Type B pancreatic cell (in vitro differentiated cells): ENCODE measurements around the gene KLRF2. TPM values are rescaled to one million over a fixed set of nuclear protein-coding genes. Genes with fewer than 3 reads are reported as not detected.
"Not testable (repeated sequence)": the region's sequence is repeated elsewhere in the genome, so short reads cannot be mapped to it uniquely, and the experiment has no call there.

Experiments used
- DNase-seq: peaks from one replicate; pipeline ENCODE4 v3.0.0; 2021; ENCODE audit warnings: mixed read lengths; ENCODE audit not compliant: unreplicated experiment; ENCODE audit errors: extremely low spot score
- H3K27ac Mint-ChIP-seq: 2 replicates; pipeline ENCODE4 v1.8.0; 2021; ENCODE audit warnings: mild to moderate bottlenecking, mixed read lengths
- H3K27me3 Mint-ChIP-seq: 2 replicates; pipeline ENCODE4 v1.8.0; 2021; ENCODE audit warnings: mixed read lengths
- H3K36me3 Mint-ChIP-seq: 2 replicates; pipeline ENCODE4 v1.8.0; 2021; ENCODE audit warnings: mixed read lengths
- H3K4me1 Mint-ChIP-seq: one replicate; pipeline ENCODE4 v1.8.0; 2021; ENCODE audit warnings: mixed read lengths; ENCODE audit not compliant: unreplicated experiment
- H3K4me3 Mint-ChIP-seq: 2 replicates; pipeline ENCODE4 v1.8.0; 2021; ENCODE audit warnings: mild to moderate bottlenecking, mixed read lengths
- H3K9me3 Mint-ChIP-seq: 2 replicates; pipeline ENCODE4 v1.8.0; 2021; ENCODE audit warnings: mixed read lengths
- CTCF ChIP-seq: fragments of 200-600 bp; sonication (generic); conservative IDR thresholded peaks from 2 replicates; pipeline ENCODE4 v1.5.0; 2021; ENCODE audit warnings: antibody characterized with exemption, mild to moderate bottlenecking
- total RNA-seq: library from RNA; stranded (reverse); gene quantifications from 2 replicates; pipeline ENCODE4 v1.2.1, GENCODE V29; 2021; ENCODE audit warnings: low replicate concordance

The KLRF2 gene
- total RNA-seq, 1 donor from 2014 or later, result not detected

GRCh38 chr12:9872162-9872561, 9.1 kb upstream of the KLRF2 start:
- no peak for TF ChIP-seq CTCF
- no peak overlapping the region for H3K4me3 Mint-ChIP-seq
- H3K4me1 Mint-ChIP-seq, result peaks cover 3% of the 10 kb centered on the region
- H3K27me3 Mint-ChIP-seq, result no peaks in the 10 kb centered on the region
- H3K27ac Mint-ChIP-seq, result no peak overlapping the region
- no peaks in the 10 kb centered on the region for H3K36me3 Mint-ChIP-seq
- no peaks in the 10 kb centered on the region for H3K9me3 Mint-ChIP-seq
- no peak for DNase-seq

GRCh38 chr12:9872742-9873141, 8.5 kb upstream of the KLRF2 start:
- DNase-seq, result no peak
- H3K4me1 Mint-ChIP-seq, result peaks cover 3% of the 10 kb centered on the region
- no peak overlapping the region for H3K4me3 Mint-ChIP-seq
- no peaks in the 10 kb centered on the region for H3K9me3 Mint-ChIP-seq
- no peaks in the 10 kb centered on the region for H3K36me3 Mint-ChIP-seq
- no peak for TF ChIP-seq CTCF
- no peak overlapping the region for H3K27ac Mint-ChIP-seq
- H3K27me3 Mint-ChIP-seq, result no peaks in the 10 kb centered on the region

- not testable (repeated sequence) for H3K27ac Mint-ChIP-seq, DNase-seq, H3K36me3 Mint-ChIP-seq, H3K27me3 Mint-ChIP-seq, H3K9me3 Mint-ChIP-seq, H3K4me1 Mint-ChIP-seq, H3K4me3 Mint-ChIP-seq
Measured at GRCh38 chr12:9876120-9876519, 5.2 kb upstream of the KLRF2 start.

GRCh38 chr12:9880532-9881078, 684 bp upstream of the KLRF2 start:
- no peak for DNase-seq
- TF ChIP-seq CTCF, result no peak
- Mint-ChIP-seq H3K27ac (no peak overlapping the region), H3K27me3 (no peaks in the 10 kb centered on the region), H3K4me3 (no peak overlapping the region), H3K9me3 (no peaks in the 10 kb centered on the region), H3K4me1 (no peaks in the 10 kb centered on the region), H3K36me3 (no peaks in the 10 kb centered on the region)

- no peak overlapping the region for H3K4me3 Mint-ChIP-seq
- no peak for TF ChIP-seq CTCF
- DNase-seq, result no peak
Measured at GRCh38 chr12:9881988-9882387, 699 bp downstream of the KLRF2 start.

GRCh38 chr12:9883175-9883574, 1.9 kb downstream of the KLRF2 start:
- H3K9me3 Mint-ChIP-seq, result no peaks in the 10 kb centered on the region
- H3K4me1 Mint-ChIP-seq, result no peaks in the 10 kb centered on the region
- H3K27me3 Mint-ChIP-seq, result no peaks in the 10 kb centered on the region
- H3K4me3 Mint-ChIP-seq, result no peak overlapping the region
- no peak for DNase-seq
- TF ChIP-seq CTCF, result no peak
- H3K36me3 Mint-ChIP-seq, result no peaks in the 10 kb centered on the region
- no peak overlapping the region for H3K27ac Mint-ChIP-seq

More at GRCh38 chr12:9881988-9882387, 699 bp downstream of the KLRF2 start:
- no peaks in the 10 kb centered on the region for H3K4me1 Mint-ChIP-seq
- H3K27me3 Mint-ChIP-seq, result no peaks in the 10 kb centered on the region
- no peaks in the 10 kb centered on the region for H3K36me3 Mint-ChIP-seq
- no peaks in the 10 kb centered on the region for H3K9me3 Mint-ChIP-seq
- no peak overlapping the region for H3K27ac Mint-ChIP-seq
